GM19463 (cell line): ENCODE measurements around the gene ARMC9.
A peak's percentile ranks its signal among the peaks of the same experiment; 100 is the strongest.
"Not testable (repeated sequence)": the region's sequence is repeated elsewhere in the genome, so short reads cannot be mapped to it uniquely, and the experiment has no call there.

ENCODE experiments used
- ATAC-seq: cut with Tn5 transposase; IDR thresholded peaks from one replicate; pipeline ENCODE4 v1.9.1; 2021; ENCODE audit warnings: mild to moderate bottlenecking, moderate library complexity; ENCODE audit not compliant: unreplicated experiment

Gene ARMC9

DNA sequence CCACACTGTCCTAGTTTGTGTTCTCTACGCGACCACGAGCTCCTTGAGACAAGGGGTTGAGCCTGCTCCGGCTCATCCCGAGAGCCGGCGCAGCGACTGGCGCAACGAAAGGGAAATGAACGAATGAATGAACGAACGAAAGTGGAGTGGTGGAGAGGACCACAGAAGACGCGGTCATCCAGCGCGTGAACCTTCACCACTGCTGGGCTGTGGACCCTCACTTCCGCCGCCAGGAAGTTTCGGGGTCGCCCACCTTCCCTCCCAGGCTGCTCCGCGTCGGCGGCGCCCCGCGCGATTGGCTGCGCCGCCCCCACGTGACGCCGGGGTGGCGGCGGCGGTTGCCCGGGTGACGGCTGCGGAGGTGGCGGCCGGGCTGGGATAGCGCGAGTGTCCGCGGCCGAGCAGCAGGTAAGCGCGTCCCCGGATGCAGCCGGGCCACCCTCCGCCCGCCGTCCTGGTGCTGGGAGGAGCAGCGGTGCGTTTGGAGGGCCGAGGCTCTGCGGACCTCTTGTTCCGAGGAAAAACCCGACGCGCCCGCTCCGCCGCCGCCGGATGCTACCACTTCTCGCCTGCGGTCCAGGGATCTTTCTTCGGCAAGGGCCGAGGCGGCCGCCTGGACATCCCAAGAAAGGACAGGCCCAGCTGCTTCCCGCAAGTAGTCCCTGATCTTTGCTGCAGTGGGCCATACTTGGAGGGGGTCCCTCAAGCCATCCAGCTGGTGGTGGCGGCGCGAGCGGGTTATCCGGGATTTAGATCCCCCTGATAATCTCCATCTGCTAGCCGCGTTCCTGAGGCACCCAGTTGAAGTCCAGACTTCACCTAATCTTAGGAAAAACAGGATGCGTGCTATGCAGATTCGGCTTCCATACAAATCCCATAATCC is at the start of gene ARMC9:
TSS of gene ARMC9 (plus strand) at position 341 of the 883 bp plus-strand sequence. CDS start 7,608 bp downstream, outside the sequence.
- ATAC-seq, result peak; percentile 99

- no peak for ATAC-seq
These were observed 45.5 kb upstream of the ARMC9 start for GRCh38 chr2:231152800-231153557.

DNA sequence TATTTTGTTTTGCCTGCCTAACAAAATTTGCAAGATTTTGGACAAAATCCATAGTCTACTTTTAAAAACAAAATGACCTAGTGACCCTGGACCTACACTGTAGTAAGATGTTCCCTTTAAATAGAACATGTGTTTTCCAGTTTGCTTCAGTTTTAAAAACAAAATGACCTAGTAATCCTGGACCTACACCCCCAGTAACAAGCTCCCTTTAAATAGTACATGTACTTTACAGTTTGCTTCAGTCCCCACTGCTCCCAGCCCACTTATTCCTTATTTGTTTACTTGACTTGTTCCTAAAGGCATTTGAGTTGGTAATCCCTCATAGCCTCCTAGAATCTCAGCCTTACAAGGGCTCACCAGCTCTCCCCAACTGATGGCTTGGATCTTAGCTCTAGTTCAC is 39.1 kb upstream of the ARMC9 start:
- no peak for ATAC-seq

DNA sequence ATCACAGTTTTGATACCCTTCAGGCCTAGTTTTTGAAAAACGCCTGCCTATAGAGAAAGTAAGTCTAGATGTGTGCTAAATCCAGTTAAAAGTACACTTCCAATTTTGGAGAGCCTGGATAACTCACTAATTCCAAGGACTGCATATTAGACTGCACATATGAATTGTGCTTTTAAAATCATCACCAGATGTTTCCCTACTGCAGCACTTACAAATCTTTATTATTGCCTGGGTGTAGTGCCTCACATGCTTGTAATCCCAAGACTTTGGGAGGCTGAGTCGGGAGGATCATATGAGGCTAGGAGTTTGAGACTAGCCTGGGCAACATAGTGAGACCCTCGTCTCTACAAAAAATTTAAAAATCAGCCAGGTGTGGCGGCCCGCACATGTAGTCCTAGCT is 37.7 kb upstream of the ARMC9 start:
- ATAC-seq, result no peak

DNA sequence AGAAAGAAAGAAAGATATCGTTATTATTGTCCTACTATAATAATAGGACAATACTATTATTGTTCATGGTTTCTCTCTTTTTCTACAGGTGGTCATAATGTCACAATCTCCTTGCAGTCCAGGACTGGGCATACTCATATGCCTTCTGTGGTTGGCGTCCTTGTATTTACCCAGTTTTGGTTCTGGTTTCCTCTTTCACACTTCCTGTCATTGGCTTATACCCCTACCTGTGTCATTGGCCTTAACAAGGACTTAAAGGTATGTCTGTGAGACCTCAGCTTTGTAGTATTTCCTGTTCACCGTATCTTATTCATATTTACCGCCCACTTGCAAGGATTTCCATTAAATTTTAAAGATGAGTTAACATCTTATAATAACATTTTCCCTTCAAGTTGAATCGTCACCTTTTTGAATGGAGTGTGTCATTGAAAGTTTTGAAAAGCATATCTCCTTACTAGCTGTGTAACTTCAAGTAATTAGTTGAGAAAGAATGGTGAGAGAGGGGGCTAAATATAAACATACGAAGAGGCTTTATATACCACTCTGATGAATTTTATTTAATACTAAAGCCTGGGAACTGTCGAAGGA is 37.1 kb upstream of the ARMC9 start:
- peak; percentile 60 for ATAC-seq

GRCh38 chr2:231161877-231162329 is 36.5 kb upstream of the ARMC9 start:
- no peak for ATAC-seq

GRCh38 chr2:231163011-231163410 is 35.4 kb upstream of the ARMC9 start:
- ATAC-seq, result no peak

DNA sequence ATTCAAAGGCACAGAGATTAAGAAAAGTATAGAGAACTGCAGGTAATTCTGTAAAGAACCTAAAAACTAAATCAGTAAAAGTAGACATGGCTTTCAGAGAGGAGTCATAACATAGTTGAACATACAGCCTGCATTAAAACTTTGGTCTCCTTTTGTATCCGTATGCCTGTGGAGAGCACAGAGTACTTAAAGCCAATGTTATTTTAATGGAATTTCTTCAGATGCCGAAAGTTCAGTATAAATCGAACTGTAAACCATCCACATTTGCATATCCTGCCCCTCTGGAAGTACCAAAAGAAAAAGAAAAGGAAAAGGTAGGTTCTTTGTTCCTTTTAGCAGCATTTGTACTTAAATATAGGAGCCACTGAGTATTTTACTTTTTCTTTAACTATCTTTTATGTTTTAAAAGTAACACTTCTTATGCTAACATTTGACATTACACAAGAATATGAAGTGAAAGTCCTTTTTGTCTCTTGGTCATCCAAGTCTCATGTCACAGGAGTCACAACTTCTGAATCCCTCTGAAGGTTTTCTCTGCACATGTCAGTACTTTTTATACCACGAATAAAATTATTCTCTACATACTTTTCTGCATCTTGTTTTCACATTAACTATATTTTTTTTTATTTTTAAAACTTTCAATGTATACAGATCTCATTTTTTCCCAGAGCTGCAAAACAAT is 34.9 kb upstream of the ARMC9 start:
- no peak for ATAC-seq

GRCh38 chr2:231167745-231168459 is 30.5 kb upstream of the ARMC9 start:
- ATAC-seq, result no peak

DNA sequence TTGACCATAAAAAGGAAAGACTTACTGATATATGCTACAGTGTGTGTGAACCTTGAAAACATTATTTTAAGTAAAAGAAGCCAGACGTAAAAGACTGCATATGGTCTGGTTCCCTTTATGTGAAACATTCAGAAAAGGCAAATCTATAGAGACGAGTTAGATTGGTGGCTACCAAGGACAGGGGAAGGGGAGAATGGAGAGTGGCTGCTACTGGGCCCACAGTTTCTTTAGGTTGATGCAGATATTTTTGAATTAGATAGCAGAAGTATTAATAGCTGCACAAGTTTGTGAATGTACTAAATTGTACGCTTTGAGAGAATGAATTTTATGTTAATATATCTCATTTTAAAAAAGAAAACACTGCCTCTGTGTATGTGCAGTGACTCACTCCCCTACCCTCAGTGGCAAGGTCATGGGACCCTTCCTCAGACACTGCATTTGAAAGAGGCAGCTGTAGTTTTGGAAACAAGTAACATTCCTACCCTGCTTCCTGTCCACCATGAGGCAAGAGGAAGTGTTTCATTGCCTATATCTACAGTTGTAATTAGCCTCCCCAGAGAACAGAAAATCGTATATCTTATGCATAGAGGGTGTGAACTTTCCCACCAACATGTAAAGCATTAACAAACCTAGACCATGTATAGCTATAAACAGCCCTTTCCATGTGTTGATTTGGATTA is 29.8 kb upstream of the ARMC9 start:
- no peak for ATAC-seq

DNA sequence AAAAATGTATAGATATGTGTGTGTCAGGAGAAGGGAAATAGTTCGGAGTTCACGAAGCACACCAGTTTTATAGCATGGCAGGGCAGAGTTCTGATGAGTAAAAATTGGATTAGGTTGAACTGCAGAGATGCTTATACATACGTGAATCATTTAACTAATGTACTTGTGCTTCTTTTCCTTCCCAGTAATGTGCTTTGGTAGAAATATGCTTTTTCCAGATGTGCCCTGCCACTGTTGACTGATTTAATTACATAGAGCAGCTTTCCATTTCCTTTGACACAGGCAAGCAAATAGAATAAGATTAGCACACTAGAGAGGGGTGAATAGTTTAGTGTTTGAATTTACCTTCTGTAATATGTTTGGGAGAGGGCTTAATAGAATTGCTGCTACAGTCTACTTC is 28.9 kb upstream of the ARMC9 start:
- no peak for ATAC-seq

- no peak for ATAC-seq
These were observed 28.4 kb upstream of the ARMC9 start for GRCh38 chr2:231170055-231170454.

DNA sequence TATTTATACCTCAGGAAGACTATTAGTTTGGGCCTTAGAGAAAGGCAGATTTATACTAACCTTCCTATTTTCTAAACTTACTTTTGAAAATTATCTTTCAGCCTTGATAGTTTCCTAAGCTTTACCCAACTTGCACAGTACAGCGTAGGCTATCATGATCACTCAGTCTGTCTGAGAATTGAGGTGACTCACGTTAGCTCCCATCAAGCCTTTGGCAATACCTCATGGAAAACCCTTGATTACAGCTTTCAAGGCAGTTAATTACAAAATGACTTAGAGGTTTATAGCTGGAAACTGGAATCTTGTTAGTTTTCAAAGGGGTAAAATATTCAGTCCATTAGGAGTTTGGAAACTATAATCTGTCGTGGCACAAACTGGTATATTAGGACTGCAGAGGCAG is 26.4 kb upstream of the ARMC9 start:
- no peak for ATAC-seq

- no peak for ATAC-seq
These were observed 24.2 kb upstream of the ARMC9 start for GRCh38 chr2:231174211-231174651.

GRCh38 chr2:231176066-231176465 is 22.4 kb upstream of the ARMC9 start:
- ATAC-seq, result no peak

- ATAC-seq, result no peak
These were observed 21.0 kb upstream of the ARMC9 start for GRCh38 chr2:231177156-231178025.

DNA sequence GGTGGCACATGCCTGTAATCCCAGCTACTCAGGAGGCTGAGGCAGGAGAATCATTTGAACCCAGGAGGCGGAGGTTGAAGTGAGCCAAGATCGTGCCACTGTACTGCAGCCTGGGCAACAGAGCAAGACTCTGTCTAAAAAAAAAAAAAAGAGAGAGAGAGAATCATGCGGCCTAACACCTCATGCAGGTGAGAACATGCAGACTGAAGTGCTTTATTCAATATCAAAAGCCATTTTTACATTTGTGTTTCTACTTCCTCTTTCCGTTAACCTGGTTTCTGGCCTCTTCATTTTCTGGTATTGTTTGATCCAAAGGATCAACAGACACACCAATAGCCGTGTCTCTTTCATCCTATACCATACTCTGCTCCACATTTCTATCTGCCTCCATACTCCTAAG is 19.6 kb upstream of the ARMC9 start:
- not testable (repeated sequence) for ATAC-seq

DNA sequence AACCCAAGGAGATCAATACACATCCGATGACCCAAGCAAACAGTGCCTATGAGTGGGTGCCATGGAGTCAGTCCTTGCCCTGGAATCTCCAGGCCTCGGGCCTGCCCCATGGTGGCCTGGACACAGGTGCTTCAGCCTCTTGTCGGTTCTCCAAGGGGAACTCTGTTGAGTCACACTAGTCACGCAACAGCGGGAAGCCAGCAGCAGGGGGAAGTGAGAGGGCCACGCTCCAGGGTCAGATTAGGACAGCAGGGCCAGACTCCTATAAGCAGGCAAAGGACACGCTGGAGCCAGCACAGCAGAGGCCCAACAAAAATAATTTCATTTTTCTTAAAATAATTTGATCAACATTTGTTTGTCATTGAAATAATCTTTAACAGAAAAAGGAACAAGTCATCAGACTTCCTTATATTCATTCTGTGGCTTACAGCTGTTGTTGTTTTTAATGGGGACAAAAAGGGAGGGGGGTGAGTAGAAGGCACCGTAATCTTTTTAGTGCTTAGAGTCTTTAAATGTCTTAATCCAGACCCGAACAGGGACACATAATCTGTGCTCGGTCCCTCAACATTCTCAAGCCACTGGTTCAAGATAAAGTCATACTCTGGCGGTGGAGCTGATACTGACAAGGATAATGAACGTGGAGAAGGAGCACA is 16.4 kb upstream of the ARMC9 start:
- ATAC-seq, result peak; percentile 75
